ENCODE data around the gene DIPK1B. TPM values are rescaled to one million over a fixed set of nuclear protein-coding genes. Genes with fewer than 3 reads are reported as not detected.

The DIPK1B gene
- total RNA-seq, 2 donors from 2014 or later: 45.1 to 45.7 TPM

- peaks cover 0 to 18% of the 10 kb centered on the region in 2 donors for H3K4me1 ChIP-seq
- H3K4me3 ChIP-seq: no peak overlapping the region
- no peaks in the 10 kb centered on the region for H3K36me3 ChIP-seq
- H3K9me3 ChIP-seq: no peaks in the 10 kb centered on the region
- no peak for DNase-seq (ENCODE audit: low spot score)
- H3K27me3 ChIP-seq: no peaks in the 10 kb centered on the region
- no peak overlapping the region for H3K27ac ChIP-seq
- TF ChIP-seq CTCF (IDR thresholded peaks at IDR 0.05): no peak
Observed at GRCh38 chr9:136732444-136733178, 20.2 kb downstream of the DIPK1B start.

- Histone ChIP-seq H3K27ac (no peak overlapping the region), H3K4me1 (peaks cover 0 to 14% of the 10 kb centered on the region in 2 donors), H3K9me3 (no peaks in the 10 kb centered on the region), H3K4me3 (no peak overlapping the region), H3K27me3 (no peaks in the 10 kb centered on the region), H3K36me3 (no peaks in the 10 kb centered on the region)
- TF ChIP-seq CTCF (IDR thresholded peaks at IDR 0.05): no peak
- no peak for DNase-seq (ENCODE audit: low spot score)
Observed at GRCh38 chr9:136733611-136734010, 21.2 kb downstream of the DIPK1B start.

GRCh38 chr9:136734837-136735496, 22.6 kb downstream of the DIPK1B start:
- no peak for DNase-seq (ENCODE audit: low spot score)
- no peaks in the 10 kb centered on the region for H3K27me3 ChIP-seq
- H3K4me1 ChIP-seq: peaks cover 0 to under 1% of the 10 kb centered on the region in 2 donors
- H3K36me3 ChIP-seq: no peaks in the 10 kb centered on the region
- H3K27ac ChIP-seq: no peak overlapping the region
- no peak overlapping the region for H3K4me3 ChIP-seq
- no peak for TF ChIP-seq CTCF (IDR thresholded peaks at IDR 0.05)
- no peaks in the 10 kb centered on the region for H3K9me3 ChIP-seq

GRCh38 chr9:136735812-136736480, 23.6 kb downstream of the DIPK1B start:
- Histone ChIP-seq H3K27ac (no peak overlapping the region), H3K36me3 (no peaks in the 10 kb centered on the region), H3K27me3 (no peaks in the 10 kb centered on the region), H3K4me1 (peaks cover 0 to 8% of the 10 kb centered on the region in 2 donors), H3K9me3 (no peaks in the 10 kb centered on the region), H3K4me3 (no peak overlapping the region)
- no peak for DNase-seq (ENCODE audit: low spot score)
- no peak for TF ChIP-seq CTCF (IDR thresholded peaks at IDR 0.05)

- Histone ChIP-seq H3K27me3 (no peaks in the 10 kb centered on the region), H3K4me3 (no peak overlapping the region), H3K27ac (no peak overlapping the region), H3K4me1 (peaks cover 0 to 26% of the 10 kb centered on the region in 2 donors), H3K36me3 (no peaks in the 10 kb centered on the region), H3K9me3 (no peaks in the 10 kb centered on the region)
- DNase-seq (ENCODE audit: low spot score): no peak
- no peak for TF ChIP-seq CTCF (IDR thresholded peaks at IDR 0.05)
Observed at GRCh38 chr9:136738960-136739359, 26.6 kb downstream of the DIPK1B start.

All from right atrium auricular region (tissue), 2 donors.